ENCODE results near the gene CREB3L4.

CREB3L4 gene

DNA sequence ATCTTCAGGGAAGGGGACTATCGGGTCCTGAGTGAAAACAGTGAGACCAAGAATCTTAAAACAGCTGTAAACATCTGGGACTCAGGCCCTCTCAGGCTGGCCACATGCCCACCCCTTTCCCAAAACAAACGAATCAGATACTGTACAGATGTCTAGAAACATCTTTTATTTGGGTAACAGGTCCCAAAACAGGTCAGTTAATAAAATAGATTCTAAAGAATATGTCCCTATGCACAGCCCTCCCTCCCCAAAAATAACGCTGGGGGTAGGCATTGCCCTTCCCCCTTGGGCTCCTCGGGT is 8.8 kb upstream of the CREB3L4 start:
- TF ChIP-seq GATA2 (IDR thresholded peaks at IDR 0.05; ENCODE audit: low read depth, low read length) (no peak), GATA3 (IDR thresholded peaks at IDR 0.05; ENCODE audit: low read depth, low read length) (no peak)

DNA sequence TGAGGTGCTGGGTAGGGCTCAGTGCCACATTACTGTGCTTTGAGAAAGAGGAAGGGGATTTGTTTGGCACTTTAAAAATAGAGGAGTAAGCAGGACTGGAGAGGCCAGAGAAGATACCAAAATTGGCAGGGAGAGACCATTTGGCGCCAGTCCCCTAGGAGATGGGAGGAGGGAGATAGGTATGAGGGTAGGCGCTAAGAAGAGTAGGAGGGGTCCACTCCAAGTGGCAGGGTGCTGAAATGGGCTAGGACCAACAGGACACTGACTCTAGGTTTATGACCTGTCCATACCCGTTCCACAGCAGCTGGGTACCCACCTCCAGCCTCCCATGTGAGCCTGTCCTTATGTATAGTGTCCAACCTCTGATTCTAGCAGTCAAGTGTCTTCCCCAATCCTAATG is 8.2 kb upstream of the CREB3L4 start:
- TF ChIP-seq GATA2 (IDR thresholded peaks at IDR 0.05; ENCODE audit: low read depth, low read length) (no peak), GATA3 (IDR thresholded peaks at IDR 0.05; ENCODE audit: low read depth, low read length) (no peak)

DNA sequence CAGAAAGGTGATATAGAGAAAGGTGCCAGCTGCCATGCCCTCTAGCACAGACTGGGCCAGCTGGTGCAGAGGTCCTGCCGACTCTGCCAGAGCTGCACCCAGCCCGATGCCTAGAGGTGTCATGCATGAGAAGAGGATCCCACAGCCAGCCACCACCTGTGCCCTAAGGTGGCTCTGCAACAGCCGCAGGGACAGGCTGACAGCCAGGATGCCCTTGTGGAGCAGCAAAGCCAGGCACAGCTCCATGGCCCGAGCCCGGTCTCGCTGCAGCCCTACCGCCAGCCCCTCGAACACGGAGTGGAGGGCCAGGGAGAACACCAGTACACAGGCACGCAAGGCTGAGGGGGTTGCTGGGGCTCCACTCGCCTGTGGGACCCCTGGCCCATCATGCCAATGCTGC is 7.5 kb upstream of the CREB3L4 start:
- TF ChIP-seq GATA2 (IDR thresholded peaks at IDR 0.05; ENCODE audit: low read depth, low read length) (no peak), GATA3 (IDR thresholded peaks at IDR 0.05; ENCODE audit: low read depth, low read length) (no peak)

DNA sequence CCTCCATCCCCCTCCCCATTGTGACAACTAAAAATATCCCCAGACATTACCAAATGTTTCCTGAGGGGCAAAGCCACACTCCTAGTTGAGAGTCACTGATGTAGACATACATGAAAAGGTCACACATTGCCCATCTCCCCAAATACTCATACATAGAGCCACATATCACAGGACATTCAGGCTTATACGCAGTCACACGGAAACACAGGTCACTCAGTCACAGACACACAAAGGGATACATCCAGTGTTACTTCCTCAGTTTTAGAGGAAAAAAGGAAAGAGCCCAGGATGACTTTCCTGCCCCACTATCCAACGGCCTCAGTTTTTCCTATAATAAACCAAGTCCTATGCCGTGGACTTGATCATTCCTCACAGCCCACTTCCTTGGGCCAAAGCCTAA is 6.3 kb upstream of the CREB3L4 start:
- no peak for TF ChIP-seq GATA3 (IDR thresholded peaks at IDR 0.05; ENCODE audit: low read depth, low read length)
- no peak for TF ChIP-seq GATA2 (IDR thresholded peaks at IDR 0.05; ENCODE audit: low read depth, low read length)

DNA sequence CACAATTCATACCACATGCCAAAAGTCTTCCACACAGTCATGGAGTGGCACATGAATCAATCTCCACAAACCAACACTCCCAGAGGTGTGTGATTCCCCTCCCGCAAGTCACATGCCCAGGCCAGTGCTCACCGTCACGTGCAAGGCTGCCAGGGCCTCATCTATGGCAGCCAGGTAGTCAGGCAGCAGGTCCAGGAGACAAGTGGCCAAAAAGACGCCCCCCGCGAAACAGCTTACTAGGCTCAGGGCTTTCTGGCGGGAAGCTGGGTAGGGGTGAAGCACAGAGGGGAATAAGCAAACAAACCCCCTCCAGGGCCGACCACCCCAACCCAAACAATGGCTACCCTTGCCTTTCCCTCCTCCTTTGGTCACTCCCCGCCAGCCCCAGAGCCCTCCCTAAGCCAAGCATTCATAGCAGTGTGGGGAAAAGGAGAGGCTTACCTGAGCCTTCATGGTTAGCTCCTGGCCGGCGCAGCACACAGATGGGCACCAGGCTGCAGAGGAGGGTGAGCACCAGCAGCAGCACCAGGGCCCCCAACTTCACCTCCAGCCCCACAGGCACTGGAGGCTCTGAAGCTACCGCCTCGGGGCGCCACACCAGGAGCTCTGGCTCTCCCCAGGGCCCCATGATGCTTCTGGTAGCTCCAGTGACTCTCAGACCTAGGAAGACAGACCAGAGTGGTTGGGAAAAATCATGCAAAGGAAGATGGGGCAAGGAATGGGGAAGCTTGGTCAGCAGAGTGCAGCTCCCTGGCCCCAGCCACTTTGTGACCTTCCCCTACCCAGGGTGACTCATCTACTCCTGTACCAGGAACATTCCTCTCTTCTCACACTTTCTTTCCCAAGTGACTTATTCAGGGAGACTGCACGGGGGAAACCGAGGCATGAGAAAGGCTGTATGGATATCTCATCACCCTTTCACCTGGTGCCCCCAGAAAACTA is 5.3 kb upstream of the CREB3L4 start:
- TF ChIP-seq GATA2 (IDR thresholded peaks at IDR 0.05; ENCODE audit: low read depth, low read length): no peak

DNA sequence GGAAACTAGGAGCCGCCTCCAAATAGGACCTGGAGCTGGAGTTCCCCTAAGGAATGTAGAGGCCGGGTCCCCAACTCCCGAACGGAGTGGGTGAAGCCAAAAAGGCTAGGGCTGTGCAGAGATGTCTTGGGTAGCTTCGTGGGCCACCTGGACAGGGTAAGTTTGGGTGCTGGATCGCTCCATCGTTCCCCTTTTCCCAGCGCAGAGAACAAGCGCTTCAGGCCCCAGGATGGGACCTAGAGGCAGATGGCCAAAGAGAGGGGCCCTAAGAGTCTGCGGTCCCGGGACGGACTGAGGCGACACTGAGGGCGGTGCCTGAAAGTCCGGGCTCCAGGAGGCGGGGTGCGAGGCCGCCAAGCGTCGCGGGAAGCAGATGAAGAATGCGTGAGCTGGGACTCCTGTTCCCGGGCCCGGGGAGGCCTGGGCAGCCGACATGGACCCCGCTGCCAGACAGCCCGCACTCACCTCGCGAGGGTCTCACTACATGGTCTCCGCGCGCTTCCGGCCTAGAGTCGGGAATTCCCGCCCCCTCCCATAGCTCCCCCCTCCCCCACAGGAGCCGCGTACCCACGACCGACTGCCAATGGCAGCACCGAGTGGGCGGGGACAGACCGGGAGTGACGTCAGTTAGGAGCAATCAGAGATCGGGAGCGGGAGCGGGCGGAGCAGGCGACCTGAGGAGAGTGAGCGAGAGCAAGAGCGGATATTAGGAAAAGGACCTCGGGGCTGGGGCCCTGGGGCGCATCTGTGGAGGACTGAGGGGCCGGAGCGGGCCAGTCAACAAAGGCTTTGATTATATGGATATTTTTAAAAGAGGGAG is 4.5 kb upstream of the CREB3L4 start, which contains the start of gene SLC39A1:
Gene SLC39A1, minus strand, starts transcription at position 508 of the 820 bp plus-strand sequence. CDS start 822 bp downstream, outside the sequence.
- TF ChIP-seq GATA3 (IDR thresholded peaks at IDR 0.05; ENCODE audit: low read depth, low read length): no peak
- TF ChIP-seq GATA2 (IDR thresholded peaks at IDR 0.05; ENCODE audit: low read depth, low read length): no peak

DNA sequence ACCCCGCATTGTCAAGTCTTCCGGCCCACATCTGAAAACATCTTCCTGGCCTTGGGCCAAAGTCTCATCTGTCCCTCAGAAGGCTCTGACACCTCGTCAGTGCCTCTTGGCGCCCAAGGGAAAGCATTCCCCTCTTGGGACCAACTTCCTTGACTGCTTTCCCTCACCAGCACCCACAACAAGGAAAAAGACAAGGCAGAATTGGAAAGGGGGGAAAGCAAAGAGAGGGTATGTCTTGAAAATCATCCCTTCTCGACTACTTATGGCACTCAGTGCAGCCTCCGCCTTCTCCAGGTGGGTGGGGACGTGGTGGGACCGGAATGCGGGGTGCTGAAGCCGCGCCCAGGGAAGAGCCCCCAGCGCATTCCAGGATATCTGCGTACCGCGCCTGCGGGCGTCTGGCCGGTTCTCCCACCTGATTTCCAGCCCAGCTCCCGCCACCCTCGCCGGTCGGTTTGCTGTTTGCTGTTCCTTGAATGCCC is 3.8 kb upstream of the CREB3L4 start:
- TF ChIP-seq GATA3 (IDR thresholded peaks at IDR 0.05; ENCODE audit: low read depth, low read length) (no peak), GATA2 (IDR thresholded peaks at IDR 0.05; ENCODE audit: low read depth, low read length) (no peak)

DNA sequence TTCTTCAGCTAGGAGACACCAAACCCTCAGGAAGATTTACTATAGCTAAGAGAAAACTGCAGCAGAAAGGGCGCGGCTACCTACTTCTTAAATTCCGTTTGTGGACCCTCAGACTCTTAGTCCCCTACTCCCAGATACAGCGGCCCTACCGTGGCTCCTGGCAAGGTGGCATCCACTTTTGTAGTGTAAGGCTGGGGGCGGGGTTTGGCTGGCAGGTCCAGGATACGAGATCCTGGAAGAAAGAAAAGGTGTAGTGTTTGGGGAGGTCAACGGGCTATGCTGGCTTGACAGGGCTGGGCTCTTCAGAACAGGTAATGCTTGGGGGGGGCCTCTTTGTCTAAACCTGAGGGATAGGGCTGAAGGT is 280 bp downstream of the CREB3L4 start:
- no peak for TF ChIP-seq GATA2 (IDR thresholded peaks at IDR 0.05; ENCODE audit: low read depth, low read length)
- no peak for TF ChIP-seq GATA3 (IDR thresholded peaks at IDR 0.05; ENCODE audit: low read depth, low read length)

DNA sequence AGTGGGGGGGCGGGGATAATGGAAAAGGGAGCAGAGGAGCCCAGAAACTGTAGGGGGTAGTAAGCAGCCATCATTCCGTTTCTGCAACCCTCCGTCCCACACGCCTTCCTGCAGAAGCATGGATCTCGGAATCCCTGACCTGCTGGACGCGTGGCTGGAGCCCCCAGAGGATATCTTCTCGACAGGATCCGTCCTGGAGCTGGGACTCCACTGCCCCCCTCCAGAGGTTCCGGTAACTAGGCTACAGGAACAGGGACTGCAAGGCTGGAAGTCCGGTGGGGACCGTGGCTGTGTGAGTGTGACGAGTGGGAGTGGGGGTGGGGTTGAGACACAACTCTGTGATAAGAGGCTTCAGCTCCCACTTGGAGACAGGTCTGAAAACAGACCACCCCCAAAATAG is 706 bp downstream of the CREB3L4 start:
- TF ChIP-seq GATA3 (IDR thresholded peaks at IDR 0.05; ENCODE audit: low read depth, low read length) (no peak), GATA2 (IDR thresholded peaks at IDR 0.05; ENCODE audit: low read depth, low read length) (no peak)

DNA sequence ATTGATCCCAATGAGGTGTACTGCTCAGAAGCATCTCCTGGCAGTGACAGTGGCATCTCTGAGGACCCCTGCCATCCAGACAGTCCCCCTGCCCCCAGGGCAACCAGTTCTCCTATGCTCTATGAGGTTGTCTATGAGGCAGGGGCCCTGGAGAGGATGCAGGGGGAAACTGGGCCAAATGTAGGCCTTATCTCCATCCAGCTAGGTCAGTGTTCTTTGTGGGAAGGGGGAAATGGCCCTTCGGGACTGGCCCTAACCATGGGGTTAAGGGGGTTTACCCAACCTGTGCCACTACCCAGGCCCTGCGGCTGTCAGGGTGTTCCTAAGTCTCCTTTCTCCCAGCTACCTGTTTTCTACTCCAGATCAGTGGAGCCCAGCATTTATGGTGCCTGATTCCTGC is 1.3 kb downstream of the CREB3L4 start:
- TF ChIP-seq GATA2 (IDR thresholded peaks at IDR 0.05; ENCODE audit: low read depth, low read length) (no peak), GATA3 (IDR thresholded peaks at IDR 0.05; ENCODE audit: low read depth, low read length) (no peak)

DNA sequence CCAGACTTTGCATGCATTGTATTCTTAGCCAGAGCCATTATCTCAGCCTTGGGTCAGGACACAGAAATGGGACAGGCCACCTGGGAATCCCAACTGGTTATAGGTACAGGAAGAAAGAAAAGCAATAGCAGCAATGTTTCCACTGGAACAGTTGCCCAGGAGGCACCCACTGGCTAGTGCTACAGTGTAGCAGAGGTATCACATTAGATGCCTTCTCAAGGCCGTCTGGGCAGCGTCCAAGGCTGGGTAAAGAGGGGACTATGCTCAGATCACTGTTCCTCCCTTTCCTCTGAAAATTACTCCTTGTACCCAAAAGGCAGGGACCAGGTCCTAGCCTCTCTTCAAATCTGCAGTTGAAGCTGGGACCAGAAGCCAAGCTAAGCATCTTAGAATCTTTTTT is 2.6 kb downstream of the CREB3L4 start:
- TF ChIP-seq GATA3 (IDR thresholded peaks at IDR 0.05; ENCODE audit: low read depth, low read length) (no peak), GATA2 (IDR thresholded peaks at IDR 0.05; ENCODE audit: low read depth, low read length) (no peak)

DNA sequence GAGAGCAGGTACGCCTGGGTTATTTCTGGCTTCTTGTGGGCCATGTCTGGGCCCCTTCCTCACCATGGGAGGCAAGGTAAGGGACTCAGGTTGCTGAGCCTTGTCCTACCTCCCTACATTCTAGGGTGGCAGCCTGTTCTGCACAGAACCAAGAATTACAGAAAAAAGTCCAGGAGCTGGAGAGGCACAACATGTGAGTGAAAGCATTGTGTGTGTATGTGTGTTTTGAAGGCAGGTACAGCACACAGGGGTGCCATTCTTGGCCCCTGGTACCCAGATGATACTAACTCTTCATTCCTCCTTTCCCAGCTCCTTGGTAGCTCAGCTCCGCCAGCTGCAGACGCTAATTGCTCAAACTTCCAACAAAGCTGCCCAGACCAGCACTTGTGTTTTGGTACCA is 5.4 kb downstream of the CREB3L4 start:
- TF ChIP-seq GATA2 (IDR thresholded peaks at IDR 0.05; ENCODE audit: low read depth, low read length) (no peak), GATA3 (IDR thresholded peaks at IDR 0.05; ENCODE audit: low read depth, low read length) (no peak)

DNA sequence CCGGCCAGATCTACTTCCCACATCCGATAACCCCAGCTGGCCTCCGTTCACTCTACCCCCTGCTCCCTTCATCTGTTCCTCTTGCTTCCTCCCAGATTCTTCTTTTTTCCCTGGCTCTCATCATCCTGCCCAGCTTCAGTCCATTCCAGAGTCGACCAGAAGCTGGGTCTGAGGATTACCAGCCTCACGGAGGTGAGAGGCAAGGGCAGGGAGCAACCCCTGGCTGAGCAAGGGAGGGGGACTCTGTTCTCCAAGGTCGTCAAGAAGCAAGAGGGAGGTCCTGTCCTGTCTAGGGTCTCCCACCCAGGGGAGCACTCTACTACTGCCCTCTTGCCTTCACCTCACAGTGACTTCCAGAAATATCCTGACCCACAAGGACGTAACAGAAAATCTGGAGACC is 5.8 kb downstream of the CREB3L4 start:
- TF ChIP-seq GATA2 (IDR thresholded peaks at IDR 0.05; ENCODE audit: low read depth, low read length) (no peak), GATA3 (IDR thresholded peaks at IDR 0.05; ENCODE audit: low read depth, low read length) (no peak)

DNA sequence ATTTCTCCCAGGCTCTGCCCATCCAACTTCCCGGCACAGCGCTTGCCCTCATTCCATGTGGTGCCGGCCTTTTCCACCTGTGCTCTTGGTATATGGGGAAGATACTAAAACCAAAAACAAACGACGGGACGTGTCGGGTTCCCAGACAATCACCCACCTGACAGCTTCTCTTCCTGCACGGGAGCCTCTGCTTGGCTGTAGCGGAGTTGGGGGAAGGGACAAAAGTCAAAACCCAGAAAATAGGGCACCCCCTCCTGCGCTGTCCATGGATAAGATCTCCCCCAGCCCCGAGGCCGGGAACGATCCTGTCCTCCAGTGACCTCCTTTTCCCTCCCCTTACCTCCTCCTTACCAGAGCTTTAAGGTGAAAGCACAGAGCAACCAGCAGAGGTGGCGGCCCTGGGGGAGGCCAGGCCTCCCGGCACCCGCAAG is 9.1 kb downstream of the CREB3L4 start:
- TF ChIP-seq GATA3 (IDR thresholded peaks at IDR 0.05; ENCODE audit: low read depth, low read length) (no peak), GATA2 (IDR thresholded peaks at IDR 0.05; ENCODE audit: low read depth, low read length) (peak; percentile 76)
